HUES64 (cell line): ENCODE data around the gene IL12B.
A peak's percentile ranks its signal among the peaks of the same experiment; 100 is the strongest.

ENCODE experiments used
- H3K27ac ChIP-seq: 2 replicates; pipeline ENCODE4 v1.7.0; 2013; ENCODE audit warnings: low read depth, low read length, inconsistent platforms
- H3K27me3 ChIP-seq: 2 replicates; pipeline ENCODE4 v1.6.1; 2013; ENCODE audit warnings: mild to moderate bottlenecking, low read length; ENCODE audit not compliant: insufficient read depth
- H3K36me3 ChIP-seq: 2 replicates; pipeline ENCODE4 v1.6.1; 2013; ENCODE audit warnings: mild to moderate bottlenecking, low read length; ENCODE audit not compliant: insufficient read depth
- H3K4me1 ChIP-seq: 2 replicates; pipeline ENCODE4 v1.6.1; 2013; ENCODE audit warnings: mild to moderate bottlenecking, low read length, moderate library complexity; ENCODE audit not compliant: insufficient read depth
- H3K4me3 ChIP-seq: 2 replicates; pipeline ENCODE4 v1.5.1; 2013; ENCODE audit warnings: mild to moderate bottlenecking, low read length, moderate library complexity
- H3K9ac ChIP-seq: 2 replicates; pipeline ENCODE4 v1.6.1; 2013; ENCODE audit warnings: mild to moderate bottlenecking, low read depth, low read length
- H3K9me3 ChIP-seq: 2 replicates; pipeline ENCODE4 v1.6.1; 2013; ENCODE audit warnings: low read depth, low read length; ENCODE audit not compliant: insufficient read depth
- WGBS: fragments of 150-250, 120-280 bp; methylation state at CpG from one replicate; pipeline ENCODE4 v1.1.7; 2013; ENCODE audit warnings: missing lambda C conversion rate; 5-methylcytosine and 5-hydroxymethylcytosine counted together

The IL12B gene

DNA sequence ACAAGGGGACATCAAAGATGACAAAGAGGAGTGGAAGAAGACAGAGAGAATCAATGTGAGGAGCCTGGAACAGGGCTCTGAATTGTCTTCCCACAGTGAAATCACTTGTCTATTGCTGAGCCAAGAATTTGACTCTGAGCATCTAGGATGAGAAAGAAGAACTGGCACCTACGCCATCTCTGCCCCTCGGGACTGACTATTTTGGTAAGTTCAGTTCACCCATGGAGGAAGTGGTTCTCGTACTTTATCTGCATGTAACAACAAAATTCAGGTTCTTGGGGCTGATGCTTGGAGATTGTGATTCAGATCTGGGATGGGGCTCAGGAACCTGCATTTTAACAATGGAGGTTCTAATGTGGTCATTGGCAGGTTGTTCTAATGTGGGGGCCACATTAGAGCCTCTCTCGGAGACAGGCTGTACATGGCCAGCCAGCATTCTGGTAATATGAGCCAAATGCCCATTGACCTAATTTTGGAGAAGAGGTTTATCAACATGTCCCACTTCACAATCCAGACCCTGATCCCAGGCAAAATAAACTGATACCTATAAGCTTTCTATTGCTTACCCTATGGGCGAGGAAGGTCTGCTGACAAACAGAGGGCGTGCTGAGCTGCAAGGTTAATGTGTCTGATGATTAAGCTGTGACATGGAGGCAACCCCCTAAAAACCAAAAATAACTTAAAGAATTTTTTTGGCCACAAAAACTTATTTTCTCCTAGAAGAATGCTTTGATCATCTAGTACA, 2.7 kb upstream of the IL12B start:
- H3K36me3 ChIP-seq = no peaks in the 10 kb centered on the region
- H3K4me3 ChIP-seq = no peak overlapping the region
- WGBS = 94% methylated on average over 6 of the region's 6 CpGs
- H3K27ac ChIP-seq = no peak overlapping the region
- peaks cover 5% of the 10 kb centered on the region; the same call in 1 of the 2 replicates for H3K27me3 ChIP-seq
- H3K4me1 ChIP-seq = no peaks in the 10 kb centered on the region
- H3K9me3 ChIP-seq = no peaks in the 10 kb centered on the region
- no peak overlapping the region for H3K9ac ChIP-seq

DNA sequence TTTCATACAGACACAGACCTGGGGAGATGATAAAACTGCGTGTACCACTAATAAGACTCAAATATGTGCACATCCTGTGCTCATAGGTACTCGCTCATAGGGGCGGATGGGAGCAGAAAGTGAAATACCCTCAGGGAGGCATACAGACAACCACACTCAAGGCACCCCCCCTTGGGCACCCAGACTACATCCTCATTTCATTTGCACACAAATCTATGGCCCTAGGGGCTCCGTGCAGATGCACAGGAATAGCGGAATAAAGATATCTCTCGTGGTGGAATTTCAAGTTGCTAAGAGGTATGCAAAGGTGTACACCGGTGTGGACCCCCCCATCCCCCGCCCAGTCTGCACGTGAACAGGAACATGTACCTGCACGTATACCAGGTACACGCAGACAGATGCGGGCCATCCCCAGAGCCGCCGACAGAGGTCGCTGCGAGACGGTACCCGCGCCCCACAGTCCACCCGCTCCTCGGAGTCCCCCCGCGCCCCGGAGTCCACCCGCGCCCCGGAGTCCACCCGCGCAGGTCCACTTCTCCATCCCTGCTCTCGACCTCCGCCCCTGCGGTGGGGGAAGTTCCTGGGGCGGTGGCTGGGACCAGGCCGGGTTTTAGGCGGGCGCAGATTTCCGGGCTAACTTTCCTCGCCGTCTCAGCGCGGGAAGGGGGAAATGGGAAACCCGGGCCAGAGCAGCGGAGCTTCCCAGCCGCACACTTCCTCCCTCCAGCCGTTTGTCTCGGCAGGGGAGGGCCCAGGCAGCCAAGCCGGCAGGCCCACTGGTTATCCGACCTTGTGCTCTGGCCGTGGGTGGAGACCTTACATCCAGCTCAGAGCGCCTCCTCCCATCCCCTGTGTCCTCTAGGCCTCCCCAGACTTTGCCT, 1.0 kb upstream of the IL12B start:
- H3K4me1 ChIP-seq = no peaks in the 10 kb centered on the region
- H3K9me3 ChIP-seq = no peaks in the 10 kb centered on the region
- peak overlapping the region; percentile 59 for H3K4me3 ChIP-seq
- H3K36me3 ChIP-seq = no peaks in the 10 kb centered on the region
- peaks cover 5% of the 10 kb centered on the region; the same call in 1 of the 2 replicates for H3K27me3 ChIP-seq
- 9% methylated on average over 50 of the region's 50 CpGs for WGBS
- no peak overlapping the region for H3K27ac ChIP-seq
- peak overlapping the region; percentile 81 for H3K9ac ChIP-seq

DNA sequence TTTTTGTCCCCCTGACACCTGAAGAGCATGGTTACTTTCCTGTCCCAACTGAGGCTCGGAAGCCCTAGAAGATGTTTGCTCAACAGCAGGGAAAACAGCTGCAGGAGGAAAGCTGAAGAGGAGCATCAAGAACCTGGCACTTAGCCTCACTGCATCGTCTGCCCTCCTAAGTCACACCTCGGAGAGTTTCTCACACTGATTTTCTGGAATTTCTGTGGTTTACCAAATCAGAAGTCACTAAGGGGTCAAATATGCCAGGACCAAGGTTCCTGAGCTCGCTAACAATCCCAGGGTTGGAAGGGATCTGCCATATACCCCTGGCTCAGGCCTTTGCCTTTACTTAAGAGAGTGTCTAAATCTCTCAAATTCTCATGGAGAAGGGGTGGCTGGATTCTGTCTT, 5.3 kb downstream of the IL12B start:
- 85% methylated on average over 4 of the region's 4 CpGs for WGBS
- no peaks in the 10 kb centered on the region for H3K36me3 ChIP-seq
- no peak overlapping the region for H3K4me3 ChIP-seq
- H3K9me3 ChIP-seq = no peaks in the 10 kb centered on the region
- H3K27me3 ChIP-seq = 0 out of 2 replicates have a peak, but pooled peaks cover 4% of the 10 kb centered on the region
- H3K9ac ChIP-seq = no peak overlapping the region
- no peaks in the 10 kb centered on the region for H3K4me1 ChIP-seq
- H3K27ac ChIP-seq = no peak overlapping the region

DNA sequence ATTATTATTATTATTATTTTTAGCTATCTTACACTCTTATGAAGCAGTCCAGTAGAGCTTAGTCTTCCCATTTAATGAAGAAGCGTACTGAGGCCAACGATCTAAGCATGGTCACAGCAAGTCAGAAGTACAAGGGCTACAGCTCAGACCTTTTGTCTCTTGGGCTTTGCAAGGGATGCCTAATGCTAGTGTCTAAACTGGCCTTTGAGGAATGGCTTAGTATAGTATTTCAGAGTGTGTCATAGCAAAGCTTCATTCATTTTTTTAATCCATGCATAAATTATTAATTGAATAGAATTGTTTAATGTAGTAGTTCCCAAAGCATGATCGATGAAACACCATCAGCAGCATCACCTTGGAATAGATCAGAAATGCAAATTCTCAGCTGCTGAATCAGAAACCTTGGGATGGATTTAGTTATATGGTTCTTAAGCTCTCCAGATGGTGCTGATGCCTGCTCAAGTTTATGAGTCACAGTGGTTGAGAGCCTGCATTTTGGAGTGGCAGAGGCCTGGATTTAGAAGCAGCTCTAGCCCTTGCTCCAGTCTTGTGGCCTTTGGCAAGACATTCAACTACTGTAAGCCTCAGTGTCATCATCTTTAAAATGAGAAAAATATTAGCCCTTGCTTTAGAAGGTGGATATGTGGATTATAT, 6.1 kb downstream of the IL12B start:
- Histone ChIP-seq H3K4me1 (no peaks in the 10 kb centered on the region), H3K9ac (no peak overlapping the region), H3K27ac (no peak overlapping the region), H3K9me3 (no peaks in the 10 kb centered on the region), H3K4me3 (no peak overlapping the region), H3K36me3 (no peaks in the 10 kb centered on the region), H3K27me3 (0 out of 2 replicates have a peak, but pooled peaks cover 2% of the 10 kb centered on the region)
- 93% methylated on average over 3 of the region's 3 CpGs for WGBS

DNA sequence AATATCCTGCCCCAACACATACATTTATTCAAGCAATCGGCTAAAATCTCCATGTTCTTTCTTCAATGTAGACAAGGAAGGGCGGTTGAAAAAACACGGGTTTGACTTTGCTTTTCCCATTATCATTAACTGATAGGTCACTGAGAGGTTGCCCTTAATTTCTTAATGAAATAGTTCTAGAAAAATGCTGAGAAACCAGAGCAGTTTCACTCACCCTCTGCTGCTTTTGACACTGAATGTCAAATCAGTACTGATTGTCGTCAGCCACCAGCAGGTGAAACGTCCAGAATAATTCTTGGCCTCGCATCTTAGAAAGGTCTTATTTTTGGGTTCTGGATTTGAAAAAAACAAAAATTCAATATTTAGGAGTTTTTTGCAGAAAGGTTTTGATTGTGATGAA, 8.1 kb downstream of the IL12B start:
- Histone ChIP-seq H3K4me3 (no peak overlapping the region), H3K4me1 (no peaks in the 10 kb centered on the region), H3K27ac (no peak overlapping the region), H3K36me3 (no peaks in the 10 kb centered on the region), H3K9ac (no peak overlapping the region), H3K27me3 (0 out of 2 replicates have a peak, but pooled peaks cover 2% of the 10 kb centered on the region), H3K9me3 (no peaks in the 10 kb centered on the region)
- WGBS = 95% methylated on average over 6 of the region's 6 CpGs

DNA sequence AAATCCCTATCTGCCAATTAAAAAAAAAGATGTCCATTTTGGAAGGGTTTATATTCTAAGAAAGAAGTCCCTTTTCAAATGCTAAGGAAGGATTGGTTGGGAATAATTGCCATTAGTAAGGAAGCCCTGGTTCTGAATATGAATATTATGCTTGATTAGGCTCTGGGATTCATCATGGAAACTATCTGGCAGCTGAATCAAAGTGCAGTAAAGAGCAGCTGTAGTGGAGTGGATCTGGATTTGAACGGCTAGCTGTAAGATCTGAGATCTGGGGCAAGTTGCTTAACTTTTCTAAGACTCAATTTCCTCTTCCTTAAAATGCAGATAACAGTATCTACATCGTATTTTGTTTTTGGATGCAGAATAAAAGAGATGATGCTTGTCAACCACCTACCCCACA, 10.5 kb downstream of the IL12B start:
- H3K27me3 ChIP-seq = 0 out of 2 replicates have a peak, but pooled peaks cover 2% of the 10 kb centered on the region
- 84% methylated on average over 2 of the region's 2 CpGs for WGBS
- H3K36me3 ChIP-seq = no peaks in the 10 kb centered on the region

DNA sequence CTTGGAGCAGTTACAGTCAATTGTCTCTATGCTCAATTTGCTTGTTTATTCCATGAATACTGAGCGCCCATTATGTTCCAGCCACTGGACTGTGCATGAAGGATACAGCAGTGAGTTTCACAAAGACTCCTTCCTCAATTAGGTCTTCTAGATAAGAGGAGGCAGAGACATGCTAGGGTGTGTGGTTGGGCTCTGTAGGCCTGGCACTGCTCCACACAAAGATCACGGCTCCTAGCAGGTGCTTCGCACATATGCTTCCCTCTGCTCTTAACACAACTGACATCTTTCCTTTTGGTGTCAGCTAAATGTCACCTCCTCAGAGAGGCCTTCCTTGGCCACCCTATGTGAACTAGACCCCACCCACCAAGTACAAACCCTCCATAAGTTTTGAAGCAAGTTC, 10.9 kb downstream of the IL12B start:
- WGBS = 92% methylated on average over 3 of the region's 3 CpGs
- no peaks in the 10 kb centered on the region for H3K9me3 ChIP-seq

More for the DNA sequence above, 10.5 kb downstream of the IL12B start:
- Histone ChIP-seq H3K27ac (no peak overlapping the region), H3K9ac (no peak overlapping the region), H3K4me1 (no peaks in the 10 kb centered on the region), H3K4me3 (no peak overlapping the region), H3K9me3 (no peaks in the 10 kb centered on the region)

DNA sequence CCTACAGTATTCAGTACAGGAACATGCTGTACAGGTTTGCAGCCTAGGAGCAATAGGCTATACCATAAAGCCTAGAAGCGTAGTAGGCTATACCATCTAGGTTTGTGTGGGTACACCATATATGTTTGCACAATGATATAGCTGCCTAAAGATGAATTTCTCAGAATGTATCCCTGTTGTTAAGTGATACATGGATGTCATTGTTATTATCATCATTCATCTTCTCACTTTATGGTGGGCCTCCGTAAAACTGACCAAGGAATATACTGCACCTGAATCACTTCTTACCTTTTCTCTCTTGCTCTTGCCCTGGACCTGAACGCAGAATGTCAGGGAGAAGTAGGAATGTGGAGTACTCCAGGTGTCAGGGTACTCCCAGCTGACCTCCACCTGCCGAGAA, 11.8 kb downstream of the IL12B start:
- WGBS = 94% methylated on average over 4 of the region's 4 CpGs
- no peaks in the 10 kb centered on the region for H3K36me3 ChIP-seq
- H3K27me3 ChIP-seq = 0 out of 2 replicates have a peak, but pooled peaks cover 2% of the 10 kb centered on the region
- no peak overlapping the region for H3K9ac ChIP-seq
- no peaks in the 10 kb centered on the region for H3K4me1 ChIP-seq
- H3K4me3 ChIP-seq = no peak overlapping the region
- no peak overlapping the region for H3K27ac ChIP-seq
- H3K9me3 ChIP-seq = no peaks in the 10 kb centered on the region

More for the DNA sequence above, 10.9 kb downstream of the IL12B start:
- no peaks in the 10 kb centered on the region for H3K4me1 ChIP-seq
- no peak overlapping the region for H3K9ac ChIP-seq
- no peak overlapping the region for H3K4me3 ChIP-seq
- no peaks in the 10 kb centered on the region for H3K36me3 ChIP-seq
- H3K27me3 ChIP-seq = 0 out of 2 replicates have a peak, but pooled peaks cover 2% of the 10 kb centered on the region
- H3K27ac ChIP-seq = no peak overlapping the region

DNA sequence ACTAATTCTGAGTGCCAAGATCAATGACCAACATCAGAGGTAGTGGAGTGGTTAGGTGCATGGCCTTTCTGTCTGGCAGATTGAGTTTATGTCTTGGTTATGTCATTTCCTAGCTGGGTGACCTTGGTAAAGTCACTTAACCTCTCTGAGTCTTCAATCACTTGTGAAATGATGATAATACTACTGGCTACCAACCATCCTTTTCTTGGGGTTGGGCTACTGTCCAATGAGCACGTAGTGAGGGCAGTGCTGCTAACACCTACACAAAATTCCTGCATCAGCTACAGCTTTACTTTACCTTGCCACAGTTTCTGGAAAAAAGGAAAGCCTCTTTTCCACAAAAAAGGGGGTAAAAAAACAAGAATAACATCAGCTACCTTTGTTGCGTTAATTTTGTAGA, 12.4 kb downstream of the IL12B start:
- Histone ChIP-seq H3K4me3 (no peak overlapping the region), H3K9me3 (no peaks in the 10 kb centered on the region), H3K36me3 (no peaks in the 10 kb centered on the region), H3K4me1 (no peaks in the 10 kb centered on the region), H3K27me3 (0 out of 2 replicates have a peak, but pooled peaks cover 3% of the 10 kb centered on the region), H3K9ac (no peak overlapping the region), H3K27ac (no peak overlapping the region)
- 32% methylated on average over 1 of the region's 2 CpGs for WGBS

DNA sequence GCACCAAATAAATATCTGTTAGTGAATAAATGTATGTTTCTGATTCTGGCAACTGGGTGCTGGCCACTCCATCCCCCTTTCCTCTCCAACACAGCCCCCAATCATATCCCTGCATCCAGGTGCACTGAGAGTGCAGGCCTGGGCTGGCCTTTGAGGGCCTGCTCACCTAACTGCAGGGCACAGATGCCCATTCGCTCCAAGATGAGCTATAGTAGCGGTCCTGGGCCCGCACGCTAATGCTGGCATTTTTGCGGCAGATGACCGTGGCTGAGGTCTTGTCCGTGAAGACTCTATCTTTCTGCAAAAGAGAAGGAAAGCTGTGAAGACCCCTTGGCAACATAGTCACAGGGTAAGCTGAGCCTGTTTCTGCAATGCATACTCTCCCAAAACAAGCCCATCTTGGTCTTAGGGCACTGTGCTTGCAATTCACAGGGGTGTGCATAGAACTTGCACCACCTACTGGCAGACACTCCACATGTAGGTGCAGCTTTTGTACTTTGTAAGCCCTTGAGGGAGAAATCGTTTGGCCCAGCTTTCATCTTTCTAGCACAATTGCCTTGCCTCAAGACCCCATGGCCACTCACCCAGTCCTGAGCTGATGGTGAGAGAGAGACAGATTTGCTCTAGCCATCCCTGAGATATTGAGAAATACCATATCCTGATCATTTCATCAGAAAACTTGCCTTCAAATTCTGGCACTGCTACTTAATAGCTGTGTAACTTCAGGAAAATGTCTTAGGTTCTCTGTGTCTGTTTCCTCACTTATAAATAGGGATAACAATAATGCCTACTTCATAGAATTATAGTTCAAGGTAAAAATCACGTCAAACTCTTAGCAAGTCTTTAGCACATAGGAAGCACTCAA, 13.5 kb downstream of the IL12B start:
- Histone ChIP-seq H3K36me3 (no peaks in the 10 kb centered on the region), H3K9ac (no peak overlapping the region), H3K4me3 (no peak overlapping the region), H3K9me3 (no peaks in the 10 kb centered on the region), H3K27me3 (peaks cover 10% of the 10 kb centered on the region), H3K27ac (no peak overlapping the region), H3K4me1 (no peaks in the 10 kb centered on the region)
- WGBS = 89% methylated on average over 8 of the region's 9 CpGs
